Fibroblast of lung (primary cell): ENCODE results near the gene JTB. TPM values are rescaled to one million over a fixed set of nuclear protein-coding genes. Genes with fewer than 3 reads are reported as not detected.
A peak's percentile ranks its signal among the peaks of the same experiment; 100 is the strongest.
"Not testable (repeated sequence)": the region's sequence is repeated elsewhere in the genome, so short reads cannot be mapped to it uniquely, and the experiment has no call there.

ENCODE experiments used
- DNase-seq, 2 donors: peaks; one replicate each; pipeline versions ENCODE4 v3.0.0 to v3.0.0-alpha.2; 2010; ENCODE audit warnings: low read depth in 2 of 2
- H2AFZ ChIP-seq: 2 replicates; pipeline ENCODE4 v1.5.1; 2012; ENCODE audit warnings: low read length, control low read depth, inconsistent platforms
- H3K27ac ChIP-seq: 2 replicates; pipeline ENCODE4 v1.5.1; 2011; ENCODE audit warnings: low read length, control low read depth; ENCODE audit not compliant: insufficient read depth
- H3K27me3 ChIP-seq: 2 replicates; pipeline ENCODE4 v1.5.1; 2011; ENCODE audit warnings: mild to moderate bottlenecking, low read length; ENCODE audit not compliant: control insufficient read depth, insufficient read depth
- H3K36me3 ChIP-seq: 2 replicates; pipeline ENCODE4 v1.5.1; 2011; ENCODE audit warnings: low read length; ENCODE audit not compliant: control insufficient read depth, insufficient read depth
- H3K4me1 ChIP-seq: 2 replicates; pipeline ENCODE4 v1.5.1; 2011; ENCODE audit warnings: low read length; ENCODE audit not compliant: control insufficient read depth, insufficient read depth; ENCODE audit errors: extremely low read depth
- H3K4me2 ChIP-seq: 2 replicates; pipeline ENCODE4 v1.5.1; 2011; ENCODE audit warnings: low read length, control low read depth; ENCODE audit not compliant: insufficient read depth; ENCODE audit errors: extremely low read depth
- H3K4me3 ChIP-seq, 4 experiments: fragments of 200-600 bp in 1 of 4; sonication (generic) in 1 of 4; replicated peaks in 1 of 4; 2 replicates each; pipeline ENCODE4 v1.5.1; 2011 to 2016; ENCODE audit warnings: low read length in 4 of 4, low read depth in 3 of 4, mild to moderate bottlenecking in 3 of 4, control low read depth in 2 of 4, inconsistent platforms in 1 of 4, mixed read lengths in 1 of 4; ENCODE audit not compliant: insufficient read depth in 1 of 4; ENCODE audit errors: control extremely low read depth in 1 of 4
- H3K79me2 ChIP-seq: 2 replicates; pipeline ENCODE4 v1.5.1; 2012; ENCODE audit warnings: mild to moderate bottlenecking, low read length, inconsistent platforms; ENCODE audit not compliant: control insufficient read depth, insufficient read depth
- H3K9ac ChIP-seq: 2 replicates; pipeline ENCODE4 v1.5.1; 2011; ENCODE audit warnings: mild to moderate bottlenecking, low read length, control low read depth; ENCODE audit not compliant: insufficient read depth
- H3K9me3 ChIP-seq: 2 replicates; pipeline ENCODE4 v1.5.1; 2012; ENCODE audit warnings: low read depth, low read length; ENCODE audit not compliant: control insufficient read depth, insufficient read depth
- H4K20me1 ChIP-seq: 2 replicates; pipeline ENCODE4 v1.5.1; 2011; ENCODE audit warnings: low read length; ENCODE audit not compliant: control insufficient read depth, insufficient read depth; ENCODE audit errors: extremely low read depth
- EZH2 ChIP-seq: IDR thresholded peaks from 2 replicates; pipeline ENCODE4 v1.5.1; 2012; ENCODE audit warnings: low read length, control low read depth, mild to moderate bottlenecking; ENCODE audit errors: missing control alignments
- polyA plus RNA-seq, 2 donors: library from polyadenylated mRNA; depleted of rRNA in 1 of 2; stranded (reverse) in 1 of 2; unstranded in 1 of 2; fragments of >200 nt; gene quantifications; 2 replicates each; pipeline ENCODE4 v1.2.1, GENCODE V29; 2011 to 2012; ENCODE audit warnings: missing spikeins in 1 of 2
- total RNA-seq: library from RNA; depleted of rRNA; stranded (reverse); fragments of >200 nt; gene quantifications from 2 replicates; pipeline ENCODE4 v1.2.1, GENCODE V29; 2014
- TF ChIP-seq, protein P1 (sequence below), 2 donors: IDR thresholded peaks in 1 of 2; conservative IDR thresholded peaks in 1 of 2; 1 replicate in 1 of 2; 2 replicates in 1 of 2; pipeline ENCODE4 v1.5.1; 2011 to 2012; ENCODE audit warnings: low read length in 2 of 2, control low read depth in 1 of 2, inconsistent platforms in 1 of 2, low read depth in 1 of 2, mild to moderate bottlenecking in 1 of 2

The JTB gene
- total and polyA plus RNA-seq, 2 donors (not counting 1 experiment from before 2014, with no cell fraction given): 98.9 to 123 TPM

DNA sequence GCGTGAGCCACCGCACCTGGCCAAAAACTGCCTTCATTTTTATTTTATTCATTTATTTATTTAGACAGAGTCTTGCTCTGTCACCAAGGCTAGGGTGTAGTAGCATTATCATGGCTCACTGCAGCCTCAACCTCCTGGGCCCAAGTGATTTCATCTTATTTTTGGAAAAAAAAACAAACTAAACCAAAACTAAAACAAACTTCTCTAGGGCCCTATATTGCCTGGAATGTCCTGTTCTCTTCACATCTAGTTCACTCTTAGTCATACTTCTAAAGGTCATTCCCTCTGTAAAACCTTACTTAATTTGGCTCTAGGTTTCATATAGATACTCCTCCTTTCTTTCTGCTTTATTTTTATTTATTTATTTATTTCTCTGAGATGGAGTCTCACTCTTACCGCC, 28.7 kb upstream of the JTB start:
- no peak overlapping the region for H3K4me3 ChIP-seq
- H3K4me2 ChIP-seq: no peak overlapping the region
- no peak overlapping the region for H3K27ac ChIP-seq

DNA sequence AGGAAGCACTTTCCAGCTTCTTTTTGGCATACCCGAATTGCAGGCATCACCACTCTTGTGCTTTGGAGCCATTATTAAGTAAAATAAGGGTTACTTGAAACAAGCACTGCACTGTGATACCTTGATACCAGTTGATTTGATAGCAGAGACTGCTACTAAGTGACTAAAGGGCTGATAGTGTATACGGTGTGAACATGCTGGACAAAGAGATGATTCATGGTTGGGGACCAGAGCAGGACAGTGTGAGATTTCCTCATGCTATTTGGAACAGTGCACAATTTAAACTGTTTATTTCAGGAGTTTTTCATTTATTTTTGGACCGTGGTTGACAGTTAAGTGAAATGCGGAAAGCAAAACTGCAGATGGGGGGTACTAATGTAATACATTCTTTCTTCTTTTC, 22.9 kb upstream of the JTB start:
- Histone ChIP-seq H3K4me2 (no peak overlapping the region), H3K27ac (no peak overlapping the region), H3K9ac (no peak overlapping the region), H2AFZ (no peak overlapping the region), H3K27me3 (no peaks in the 10 kb centered on the region), H4K20me1 (no peaks in the 10 kb centered on the region), H3K4me3 (no peak overlapping the region), H3K79me2 (no peaks in the 10 kb centered on the region), H3K36me3 (no peaks in the 10 kb centered on the region), H3K4me1 (peaks cover 4% of the 10 kb centered on the region), H3K9me3 (no peaks in the 10 kb centered on the region)
- DNase-seq: no peak
- no peak for TF ChIP-seq EZH2
- TF ChIP-seq, protein P1, sequence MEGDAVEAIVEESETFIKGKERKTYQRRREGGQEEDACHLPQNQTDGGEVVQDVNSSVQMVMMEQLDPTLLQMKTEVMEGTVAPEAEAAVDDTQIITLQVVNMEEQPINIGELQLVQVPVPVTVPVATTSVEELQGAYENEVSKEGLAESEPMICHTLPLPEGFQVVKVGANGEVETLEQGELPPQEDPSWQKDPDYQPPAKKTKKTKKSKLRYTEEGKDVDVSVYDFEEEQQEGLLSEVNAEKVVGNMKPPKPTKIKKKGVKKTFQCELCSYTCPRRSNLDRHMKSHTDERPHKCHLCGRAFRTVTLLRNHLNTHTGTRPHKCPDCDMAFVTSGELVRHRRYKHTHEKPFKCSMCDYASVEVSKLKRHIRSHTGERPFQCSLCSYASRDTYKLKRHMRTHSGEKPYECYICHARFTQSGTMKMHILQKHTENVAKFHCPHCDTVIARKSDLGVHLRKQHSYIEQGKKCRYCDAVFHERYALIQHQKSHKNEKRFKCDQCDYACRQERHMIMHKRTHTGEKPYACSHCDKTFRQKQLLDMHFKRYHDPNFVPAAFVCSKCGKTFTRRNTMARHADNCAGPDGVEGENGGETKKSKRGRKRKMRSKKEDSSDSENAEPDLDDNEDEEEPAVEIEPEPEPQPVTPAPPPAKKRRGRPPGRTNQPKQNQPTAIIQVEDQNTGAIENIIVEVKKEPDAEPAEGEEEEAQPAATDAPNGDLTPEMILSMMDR (conservative IDR thresholded peaks at IDR 0.05 in 1 of 2, IDR thresholded peaks at IDR 0.05 in 1 of 2; ENCODE audit: low read depth in 1 of 2, low read length in 2 of 2): no peak

More for the DNA sequence above, 28.7 kb upstream of the JTB start:
- Histone ChIP-seq H2AFZ (no peak overlapping the region), H3K4me1 (peaks cover 4% of the 10 kb centered on the region), H3K36me3 (no peaks in the 10 kb centered on the region), H3K9ac (no peak overlapping the region), H3K9me3 (no peaks in the 10 kb centered on the region), H4K20me1 (no peaks in the 10 kb centered on the region), H3K27me3 (no peaks in the 10 kb centered on the region), H3K79me2 (no peaks in the 10 kb centered on the region)
- TF ChIP-seq, protein P1 (conservative IDR thresholded peaks at IDR 0.05 in 1 of 2, IDR thresholded peaks at IDR 0.05 in 1 of 2; ENCODE audit: low read depth in 1 of 2, low read length in 2 of 2): no peak
- no peak for TF ChIP-seq EZH2
- peak; percentile 64 to 92 for DNase-seq

DNA sequence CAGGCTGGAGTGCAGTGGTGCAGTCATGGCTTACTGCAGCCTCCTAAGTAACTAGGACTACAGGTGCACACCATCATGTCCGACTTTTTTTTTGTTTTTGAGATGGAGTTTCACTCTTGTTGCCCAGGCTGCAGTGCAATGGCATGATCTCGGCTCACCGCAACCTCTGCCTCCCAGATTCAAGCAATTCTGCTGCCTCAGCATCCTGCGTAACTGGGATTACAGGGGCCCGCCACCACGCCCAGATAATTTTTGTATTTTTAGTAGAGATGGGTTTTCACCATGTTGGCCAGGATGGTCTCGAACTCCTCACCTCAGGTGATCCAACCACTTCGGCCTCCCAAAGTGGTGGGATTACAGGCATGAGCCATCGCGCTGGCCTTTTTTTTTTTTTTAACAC, 19.4 kb upstream of the JTB start:
- not testable (repeated sequence) for H2AFZ ChIP-seq, H4K20me1 ChIP-seq, H3K9me3 ChIP-seq, H3K27ac ChIP-seq, H3K4me1 ChIP-seq, H3K27me3 ChIP-seq, H3K9ac ChIP-seq, H3K79me2 ChIP-seq, DNase-seq, H3K36me3 ChIP-seq, H3K4me2 ChIP-seq, H3K4me3 ChIP-seq
